ENCODE results near the gene CDKN2B. TPM values are rescaled to one million over a fixed set of nuclear protein-coding genes. Genes with fewer than 3 reads are reported as not detected.

Gene CDKN2B
- total and polyA plus RNA-seq, 2 experiments from 2014 or later: 15.1 to 18.6 TPM

GRCh38 chr9:21993893-21994555 lies 15.1 kb downstream of the CDKN2B start, which contains the start of gene CDKN2A:
CDKN2A (minus strand) TSS chr9:21994392.
- Histone ChIP-seq H3K36me3 (replicated peaks; ENCODE audit: insufficient read depth, low read depth) (no peaks in the 10 kb centered on the region), H3K27me3 (peaks cover 91% of the 10 kb centered on the region)

GRCh38 chr9:21993007-21993406 lies 16.1 kb downstream of the CDKN2B start:
- Histone ChIP-seq H4K20me1 (ENCODE audit: insufficient read depth, poor library complexity, severe bottlenecking) (no peaks in the 10 kb centered on the region), H3K27me3 (peaks cover 91% of the 10 kb centered on the region), H3K79me2 (no peaks in the 10 kb centered on the region), H3K4me1 (ENCODE audit: insufficient read depth) (no peaks in the 10 kb centered on the region), H3K27ac (no peak overlapping the region), H2AFZ (no peak overlapping the region), H3K4me2 (no peak overlapping the region), H3K9me2 (replicated peaks; ENCODE audit: insufficient read depth) (no peaks in the 10 kb centered on the region), H3K4me3 (no peak overlapping the region), H3K36me3 (replicated peaks; ENCODE audit: insufficient read depth, low read depth) (no peaks in the 10 kb centered on the region), H3K9me3 (ENCODE audit: low read depth) (no peaks in the 10 kb centered on the region)
- no peak for TF ChIP-seq CTCF (IDR thresholded peaks at IDR 0.05; ENCODE audit: poor library complexity)
- no peak for TF ChIP-seq EZH2phosphoT487 (IDR thresholded peaks at IDR 0.05; ENCODE audit: low read depth, severe bottlenecking, unreplicated experiment)
- TF ChIP-seq EZH2 (IDR thresholded peaks at IDR 0.05; ENCODE audit: borderline replicate concordance): no peak
- DNase-seq (ENCODE audit: low spot score): no peak
- 70% methylated on average over 4 of the region's 4 CpGs for WGBS (ENCODE audit: low lambda C conversion rate, missing lambda C conversion rate)

More at GRCh38 chr9:21993893-21994555, 15.1 kb downstream of the CDKN2B start, which contains the start of gene CDKN2A:
- H3K9me2 ChIP-seq (replicated peaks; ENCODE audit: insufficient read depth): no peaks in the 10 kb centered on the region
- H3K4me3 ChIP-seq: peak within 1 kb of the TSS; percentile 41
- no peaks in the 10 kb centered on the region for H4K20me1 ChIP-seq (ENCODE audit: insufficient read depth, poor library complexity, severe bottlenecking)
- H3K27ac ChIP-seq: no peak within 1 kb of the TSS
- peak within 1 kb of the TSS; percentile 99 for H3K4me2 ChIP-seq
- peak; percentile 46 for DNase-seq (ENCODE audit: low spot score)
- no peak for TF ChIP-seq CTCF (IDR thresholded peaks at IDR 0.05; ENCODE audit: poor library complexity)
- H3K4me1 ChIP-seq (ENCODE audit: insufficient read depth): no peaks in the 10 kb centered on the region
- H2AFZ ChIP-seq: peak within 1 kb of the TSS; percentile 58
- no peaks in the 10 kb centered on the region for H3K9me3 ChIP-seq (ENCODE audit: low read depth)
- no peaks in the 10 kb centered on the region for H3K79me2 ChIP-seq
- 3% methylated on average over 41 of the region's 53 CpGs for WGBS (ENCODE audit: low lambda C conversion rate, missing lambda C conversion rate)

- TF ChIP-seq EZH2 (IDR thresholded peaks at IDR 0.05; ENCODE audit: borderline replicate concordance) (no peak), CTCF (IDR thresholded peaks at IDR 0.05; ENCODE audit: poor library complexity) (no peak), EZH2phosphoT487 (IDR thresholded peaks at IDR 0.05; ENCODE audit: low read depth, severe bottlenecking, unreplicated experiment) (no peak)
- no peak for DNase-seq (ENCODE audit: low spot score)
- H3K36me3 ChIP-seq (replicated peaks; ENCODE audit: insufficient read depth, low read depth): no peaks in the 10 kb centered on the region
- H3K27ac ChIP-seq: no peak overlapping the region
- peaks cover 91% of the 10 kb centered on the region for H3K27me3 ChIP-seq
- no peak overlapping the region for H3K4me3 ChIP-seq
- no peak overlapping the region for H3K4me2 ChIP-seq
- WGBS (ENCODE audit: low lambda C conversion rate, missing lambda C conversion rate): 62% methylated on average over 5 of the region's 5 CpGs
- no peaks in the 10 kb centered on the region for H3K9me2 ChIP-seq (replicated peaks; ENCODE audit: insufficient read depth)
- no peaks in the 10 kb centered on the region for H4K20me1 ChIP-seq (ENCODE audit: insufficient read depth, poor library complexity, severe bottlenecking)
- no peaks in the 10 kb centered on the region for H3K9me3 ChIP-seq (ENCODE audit: low read depth)
- H2AFZ ChIP-seq: no peak overlapping the region
- H3K4me1 ChIP-seq (ENCODE audit: insufficient read depth): no peaks in the 10 kb centered on the region
- no peaks in the 10 kb centered on the region for H3K79me2 ChIP-seq
These were observed 17.8 kb downstream of the CDKN2B start for GRCh38 chr9:21991072-21991959.

All from hepatocyte (in vitro differentiated cells).